ENCODE data around the gene NCKIPSD. TPM values are rescaled to one million over a fixed set of nuclear protein-coding genes. Genes with fewer than 3 reads are reported as not detected.

Gene NCKIPSD
- polyA plus RNA-seq, 1 of the 3 experiments (the other 2 are of a cell fraction), result 20.4 TPM

DNA sequence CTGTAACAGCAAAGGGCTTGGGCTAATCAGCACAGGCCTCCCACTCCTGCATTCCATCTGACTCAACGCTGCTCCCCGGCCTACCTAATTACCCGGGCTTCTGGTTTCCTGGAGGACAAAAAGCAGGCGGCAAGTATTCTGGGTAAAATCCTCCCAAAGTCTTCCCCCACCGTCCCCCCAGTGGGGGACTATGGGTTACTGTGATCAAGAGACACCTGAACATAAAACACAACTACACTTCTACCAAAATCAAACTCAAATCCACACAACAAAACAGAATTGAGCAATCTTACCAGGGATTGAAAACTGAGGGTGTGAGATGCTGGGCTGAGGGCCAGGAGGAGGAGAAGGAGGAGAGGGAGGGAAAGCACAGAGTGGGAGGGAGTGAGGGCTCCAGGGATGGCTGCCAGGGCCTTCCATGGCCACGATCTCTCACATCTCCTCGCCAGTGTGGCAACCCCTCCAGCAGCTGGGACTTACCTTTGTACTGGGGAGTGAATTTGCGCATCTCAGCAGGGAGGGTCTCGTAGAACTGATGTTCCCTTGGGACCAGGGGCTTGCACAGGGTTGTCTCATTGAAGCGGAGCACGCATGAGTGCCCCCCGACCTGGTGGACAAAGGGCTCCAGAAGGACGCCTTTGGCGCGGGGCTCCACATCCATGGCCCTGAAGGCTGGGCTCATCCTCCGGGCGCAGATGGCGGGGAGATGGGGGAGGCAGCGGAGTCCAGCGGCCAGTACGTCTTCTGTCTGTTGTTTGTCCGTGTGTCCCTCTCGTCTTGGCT lies 9.1 kb upstream of the NCKIPSD start (continued):
- TF ChIP-seq, protein P1, sequence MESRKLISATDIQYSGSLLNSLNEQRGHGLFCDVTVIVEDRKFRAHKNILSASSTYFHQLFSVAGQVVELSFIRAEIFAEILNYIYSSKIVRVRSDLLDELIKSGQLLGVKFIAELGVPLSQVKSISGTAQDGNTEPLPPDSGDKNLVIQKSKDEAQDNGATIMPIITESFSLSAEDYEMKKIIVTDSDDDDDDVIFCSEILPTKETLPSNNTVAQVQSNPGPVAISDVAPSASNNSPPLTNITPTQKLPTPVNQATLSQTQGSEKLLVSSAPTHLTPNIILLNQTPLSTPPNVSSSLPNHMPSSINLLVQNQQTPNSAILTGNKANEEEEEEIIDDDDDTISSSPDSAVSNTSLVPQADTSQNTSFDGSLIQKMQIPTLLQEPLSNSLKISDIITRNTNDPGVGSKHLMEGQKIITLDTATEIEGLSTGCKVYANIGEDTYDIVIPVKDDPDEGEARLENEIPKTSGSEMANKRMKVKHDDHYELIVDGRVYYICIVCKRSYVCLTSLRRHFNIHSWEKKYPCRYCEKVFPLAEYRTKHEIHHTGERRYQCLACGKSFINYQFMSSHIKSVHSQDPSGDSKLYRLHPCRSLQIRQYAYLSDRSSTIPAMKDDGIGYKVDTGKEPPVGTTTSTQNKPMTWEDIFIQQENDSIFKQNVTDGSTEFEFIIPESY (IDR thresholded peaks at IDR 0.05; ENCODE audit: borderline replicate concordance, low read depth), result no peak
- TF ChIP-seq JUND (IDR thresholded peaks at IDR 0.05) (peak; percentile 57), RAD21 (IDR thresholded peaks at IDR 0.05; ENCODE audit: low read length) (no peak), SMC3 (IDR thresholded peaks at IDR 0.05; ENCODE audit: low read depth, low read length) (no peak), EZH2phosphoT487 (IDR thresholded peaks at IDR 0.05; ENCODE audit: borderline replicate concordance, low read depth) (no peak), NRF1 (IDR thresholded peaks at IDR 0.05; ENCODE audit: low read depth, low read length) (no peak), TCF12 (IDR thresholded peaks at IDR 0.05) (peak; percentile 71)
- TF ChIP-seq, protein P2, sequence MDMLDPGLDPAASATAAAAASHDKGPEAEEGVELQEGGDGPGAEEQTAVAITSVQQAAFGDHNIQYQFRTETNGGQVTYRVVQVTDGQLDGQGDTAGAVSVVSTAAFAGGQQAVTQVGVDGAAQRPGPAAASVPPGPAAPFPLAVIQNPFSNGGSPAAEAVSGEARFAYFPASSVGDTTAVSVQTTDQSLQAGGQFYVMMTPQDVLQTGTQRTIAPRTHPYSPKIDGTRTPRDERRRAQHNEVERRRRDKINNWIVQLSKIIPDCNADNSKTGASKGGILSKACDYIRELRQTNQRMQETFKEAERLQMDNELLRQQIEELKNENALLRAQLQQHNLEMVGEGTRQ (IDR thresholded peaks at IDR 0.05; ENCODE audit: borderline replicate concordance, low read depth, low read length), result no peak

DNA sequence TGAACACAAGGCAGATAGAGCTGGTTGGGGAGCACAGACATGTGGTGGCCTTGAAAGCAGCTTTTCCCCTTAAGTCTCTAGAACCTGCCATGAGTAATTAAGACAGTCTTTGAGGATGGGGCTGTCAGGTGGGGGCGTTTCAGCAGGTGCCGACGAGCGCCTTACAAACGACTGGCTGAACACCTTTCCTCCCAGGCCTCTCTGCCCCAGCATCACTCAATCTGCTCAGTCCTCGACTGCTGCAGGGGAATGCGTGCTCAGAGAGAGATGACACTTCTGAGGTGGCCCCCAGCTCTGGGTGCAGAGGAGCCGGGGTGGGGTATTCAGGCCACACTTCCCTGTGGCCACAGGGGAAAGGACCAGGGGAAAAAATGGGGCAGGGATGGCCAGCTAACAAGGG lies 8.1 kb upstream of the NCKIPSD start:
- CTCF ChIA-PET, result no interaction called here
- peak overlapping the region; percentile 56; the same call in 1 of the 2 replicates for H3K9ac ChIP-seq
- 100% methylated on average over 4 of the region's 8 CpGs for WGBS (ENCODE audit: low lambda C conversion rate)

More for the DNA sequence above, 8.1 kb upstream of the NCKIPSD start:
- H3F3A ChIP-seq (replicated peaks; ENCODE audit: insufficient read depth), result peaks cover 55% of the 10 kb centered on the region
- POLR2A ChIA-PET, result no interaction called here
- H4K20me1 ChIP-seq (ENCODE audit: insufficient read depth), result peaks cover 84% of the 10 kb centered on the region
- H3K9me2 ChIP-seq, result no peaks in the 10 kb centered on the region
- H3K9me3 ChIP-seq, result no peaks in the 10 kb centered on the region
- H3K36me3 ChIP-seq (replicated peaks in 1 of 2; ENCODE audit: control insufficient read depth in 1 of 2, insufficient read depth in 2 of 2, low read length in 1 of 2), result peaks cover 58 to 66% of the 10 kb centered on the region in 2 experiments
- no peak for DNase-seq
- no peaks in the 10 kb centered on the region for H3K27me3 ChIP-seq (ENCODE audit: insufficient read depth)
- no peak overlapping the region for H2AFZ ChIP-seq (ENCODE audit: low read depth)
- no peak for TF ChIP-seq SIN3A (IDR thresholded peaks at IDR 0.05; ENCODE audit: borderline replicate concordance, low read depth, low read length)
- TF ChIP-seq RFX5 (IDR thresholded peaks at IDR 0.05; ENCODE audit: low read length), result no peak
- TF ChIP-seq FOXM1 (IDR thresholded peaks at IDR 0.05; ENCODE audit: low read depth), result no peak
- no peak for TF ChIP-seq ELF1 (IDR thresholded peaks at IDR 0.05)
- TF ChIP-seq, protein P2 (IDR thresholded peaks at IDR 0.05; ENCODE audit: borderline replicate concordance, low read depth, low read length), result no peak
- TF ChIP-seq, protein P3, sequence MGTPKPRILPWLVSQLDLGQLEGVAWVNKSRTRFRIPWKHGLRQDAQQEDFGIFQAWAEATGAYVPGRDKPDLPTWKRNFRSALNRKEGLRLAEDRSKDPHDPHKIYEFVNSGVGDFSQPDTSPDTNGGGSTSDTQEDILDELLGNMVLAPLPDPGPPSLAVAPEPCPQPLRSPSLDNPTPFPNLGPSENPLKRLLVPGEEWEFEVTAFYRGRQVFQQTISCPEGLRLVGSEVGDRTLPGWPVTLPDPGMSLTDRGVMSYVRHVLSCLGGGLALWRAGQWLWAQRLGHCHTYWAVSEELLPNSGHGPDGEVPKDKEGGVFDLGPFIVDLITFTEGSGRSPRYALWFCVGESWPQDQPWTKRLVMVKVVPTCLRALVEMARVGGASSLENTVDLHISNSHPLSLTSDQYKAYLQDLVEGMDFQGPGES (IDR thresholded peaks at IDR 0.05; ENCODE audit: low read depth, low read length), result no peak
- TF ChIP-seq, protein P4, sequence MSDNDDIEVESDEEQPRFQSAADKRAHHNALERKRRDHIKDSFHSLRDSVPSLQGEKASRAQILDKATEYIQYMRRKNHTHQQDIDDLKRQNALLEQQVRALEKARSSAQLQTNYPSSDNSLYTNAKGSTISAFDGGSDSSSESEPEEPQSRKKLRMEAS (IDR thresholded peaks at IDR 0.05; ENCODE audit: low read depth), result no peak
- no peak for TF ChIP-seq MEF2A (IDR thresholded peaks at IDR 0.05; ENCODE audit: borderline replicate concordance, low read depth)
- TF ChIP-seq, protein P5, sequence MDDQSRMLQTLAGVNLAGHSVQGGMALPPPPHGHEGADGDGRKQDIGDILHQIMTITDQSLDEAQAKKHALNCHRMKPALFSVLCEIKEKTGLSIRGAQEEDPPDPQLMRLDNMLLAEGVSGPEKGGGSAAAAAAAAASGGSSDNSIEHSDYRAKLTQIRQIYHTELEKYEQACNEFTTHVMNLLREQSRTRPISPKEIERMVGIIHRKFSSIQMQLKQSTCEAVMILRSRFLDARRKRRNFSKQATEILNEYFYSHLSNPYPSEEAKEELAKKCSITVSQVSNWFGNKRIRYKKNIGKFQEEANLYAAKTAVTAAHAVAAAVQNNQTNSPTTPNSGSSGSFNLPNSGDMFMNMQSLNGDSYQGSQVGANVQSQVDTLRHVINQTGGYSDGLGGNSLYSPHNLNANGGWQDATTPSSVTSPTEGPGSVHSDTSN (IDR thresholded peaks at IDR 0.05), result no peak
- TF ChIP-seq RXRA (IDR thresholded peaks at IDR 0.05; ENCODE audit: borderline replicate concordance, low read depth), result no peak
- no peak for TF ChIP-seq EP300 (IDR thresholded peaks at IDR 0.05; ENCODE audit: borderline replicate concordance in 1 of 2, low read depth in 1 of 2, low read length in 1 of 2)
- no peak for TF ChIP-seq EZH2phosphoT487 (IDR thresholded peaks at IDR 0.05; ENCODE audit: borderline replicate concordance, low read depth)
- no peak for TF ChIP-seq TEAD4 (IDR thresholded peaks at IDR 0.05; ENCODE audit: borderline replicate concordance, insufficient read depth)
- TF ChIP-seq RAD21 (IDR thresholded peaks at IDR 0.05; ENCODE audit: low read length), result no peak
- TF ChIP-seq NFIC (IDR thresholded peaks at IDR 0.05; ENCODE audit: borderline replicate concordance), result no peak
- no peak for TF ChIP-seq NRF1 (IDR thresholded peaks at IDR 0.05; ENCODE audit: low read depth, low read length)
- TF ChIP-seq GABPA (IDR thresholded peaks at IDR 0.05; ENCODE audit: low read depth), result no peak
- no peak for TF ChIP-seq TAF1 (IDR thresholded peaks at IDR 0.05; ENCODE audit: borderline replicate concordance, low read depth, low read length)
- no peak for TF ChIP-seq MXI1 (IDR thresholded peaks at IDR 0.05; ENCODE audit: low read depth, low read length)
- peaks cover 18 to 21% of the 10 kb centered on the region in 2 experiments; a peak in 3 of 4 replicates for H3K4me1 ChIP-seq (ENCODE audit: control insufficient read depth in 1 of 2, insufficient read depth in 2 of 2, low read depth in 1 of 2, low read length in 1 of 2)
- H3K4me3 ChIP-seq (ENCODE audit: low read depth in 2 of 2, low read length in 1 of 2), result no peak overlapping the region
- H3K79me2 ChIP-seq (ENCODE audit: insufficient read depth), result peaks cover 85% of the 10 kb centered on the region
- H3K27ac ChIP-seq (ENCODE audit: low read depth in 2 of 2, low read length in 1 of 2), result peak overlapping the region; percentile 59 to 77; a peak in 3 of 4 replicates
- H3K4me2 ChIP-seq, result 0 out of 2 replicates have a peak overlapping the region, but pooled peaks have one; percentile 21
